Stomach (tissue), 9 donors: ENCODE results near the gene HTRA2. TPM values are rescaled to one million over a fixed set of nuclear protein-coding genes. Genes with fewer than 3 reads are reported as not detected.

Source experiments
- DNase-seq, 2 donors: peaks; one replicate each; pipeline versions ENCODE4 v3.0.0 to v3.0.0-alpha.2; 2013 to 2019
- H3K27ac ChIP-seq, 5 donors: fragments of 200-600 bp in 4 of 5; sonication (generic) in 4 of 5; one replicate each; pipeline ENCODE4 v1.5.1; 2013 to 2019; ENCODE audit warnings: mild to moderate bottlenecking in 1 of 5, moderate library complexity in 1 of 5
- H3K27me3 ChIP-seq, 3 donors: fragments of 200-600 bp; sonication (generic); one replicate each; pipeline ENCODE4 v1.5.1; 2017 to 2019; ENCODE audit warnings: mixed run types in 1 of 3
- H3K36me3 ChIP-seq, 4 donors: fragments of 200-600 bp; sonication (generic); 1 replicate in 3 of 4; 2 replicates in 1 of 4; pipeline ENCODE4 v1.5.1; 2016 to 2019
- H3K4me1 ChIP-seq, 4 donors: fragments of 200-600 bp; sonication (generic); one replicate each; pipeline ENCODE4 v1.5.1; 2016 to 2019
- H3K4me3 ChIP-seq, 4 donors: fragments of 200-600 bp; sonication (generic) in 3 of 4; one replicate each; pipeline ENCODE4 v1.5.1; 2016 to 2019; ENCODE audit warnings: mild to moderate bottlenecking in 1 of 4
- H3K9me3 ChIP-seq, 4 donors: fragments of 200-600 bp; sonication (generic); one replicate each; pipeline ENCODE4 v1.5.1; 2016 to 2019
- EP300 ChIP-seq: sonication (generic); formaldehyde crosslinking; IDR thresholded peaks from one replicate; pipeline ENCODE4 v1.6.1; 2017; ENCODE audit warnings: antibody characterized with exemption
- POLR2A ChIP-seq, 4 donors: fragments of 450-650 bp; IDR thresholded peaks; one replicate each; pipeline ENCODE4 v1.6.1; 2016; ENCODE audit warnings: antibody characterized with exemption in 4 of 4, control low read depth in 2 of 4, mild to moderate bottlenecking in 1 of 4, moderate library complexity in 1 of 4
- POLR2AphosphoS5 ChIP-seq, 3 donors: sonication (generic); formaldehyde crosslinking; IDR thresholded peaks; one replicate each; pipeline ENCODE4 v1.6.1; 2016; ENCODE audit warnings: antibody characterized with exemption in 3 of 3
- WGBS, 5 donors: extraction: QIAGEN DNeasy Blood & Tissue Kit in 3 of 5; methylation state at CpG; one replicate each; pipeline versions ENCODE4 v1.1.5 to v1.1.7; 2013 to 2018; 5-methylcytosine and 5-hydroxymethylcytosine counted together
- intact Hi-C: fragments of 100-400 bp; cut with DNase I; formaldehyde crosslinking; loops from one replicate; pipeline ENCODE4 v1.15.1; 2023; ENCODE audit warnings: low total_unique reads
- polyA plus RNA-seq, 3 donors: library from polyadenylated mRNA; stranded (reverse); fragments of 200-250 nt; gene quantifications; one replicate each; pipeline ENCODE4 v1.2.3, GENCODE V29; 2013
- total RNA-seq, 5 donors: library from RNA; depleted of rRNA; stranded (reverse); fragments of >200 nt; gene quantifications; one replicate each; pipeline versions ENCODE4 v1.1.0 to v1.2.3, GENCODE V29; 2014 to 2016
- TF ChIP-seq, protein P1 (sequence below), 7 experiments: fragments of 450-650 bp in 4 of 7; fragments of 200-600 bp in 3 of 7; sonication (generic) in 3 of 7; IDR thresholded peaks; one replicate each; pipeline ENCODE4 v1.5.1; 2016 to 2019; ENCODE audit warnings: antibody characterized with exemption in 7 of 7, control low read depth in 2 of 7, mild to moderate bottlenecking in 1 of 7
- donor health status: healthy with polysubstance abuse.
- donor health status: Bipolar disorder and iron deficiency.
- donor health status: healthy.

HTRA2 gene
- total and polyA plus RNA-seq, 8 donors: 7.6 to 60.0 (median 25.0) TPM

DNA sequence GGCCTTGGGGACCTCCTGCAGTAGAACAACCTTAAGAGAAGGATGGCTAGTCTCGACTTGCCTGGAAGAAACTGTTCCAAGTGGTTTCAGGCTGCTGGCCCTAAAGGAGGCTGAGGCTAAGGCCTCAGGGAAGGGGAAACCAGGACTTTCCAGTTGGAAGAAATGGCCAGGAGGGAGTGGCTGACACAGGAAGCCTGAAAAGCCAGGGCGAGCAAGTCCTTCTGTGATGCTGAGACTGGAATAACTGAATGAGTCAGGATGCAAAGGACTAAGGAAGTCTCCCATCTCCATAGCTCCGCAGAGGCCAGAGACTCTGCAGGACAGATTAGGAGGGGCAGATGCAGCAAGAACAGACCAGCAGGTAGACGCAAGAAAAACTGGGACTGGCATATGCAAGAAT is 7.4 kb downstream of the HTRA2 start:
- no peak for TF ChIP-seq POLR2AphosphoS5 (IDR thresholded peaks at IDR 0.05)
- no peak for TF ChIP-seq EP300
- TF ChIP-seq, protein P1, sequence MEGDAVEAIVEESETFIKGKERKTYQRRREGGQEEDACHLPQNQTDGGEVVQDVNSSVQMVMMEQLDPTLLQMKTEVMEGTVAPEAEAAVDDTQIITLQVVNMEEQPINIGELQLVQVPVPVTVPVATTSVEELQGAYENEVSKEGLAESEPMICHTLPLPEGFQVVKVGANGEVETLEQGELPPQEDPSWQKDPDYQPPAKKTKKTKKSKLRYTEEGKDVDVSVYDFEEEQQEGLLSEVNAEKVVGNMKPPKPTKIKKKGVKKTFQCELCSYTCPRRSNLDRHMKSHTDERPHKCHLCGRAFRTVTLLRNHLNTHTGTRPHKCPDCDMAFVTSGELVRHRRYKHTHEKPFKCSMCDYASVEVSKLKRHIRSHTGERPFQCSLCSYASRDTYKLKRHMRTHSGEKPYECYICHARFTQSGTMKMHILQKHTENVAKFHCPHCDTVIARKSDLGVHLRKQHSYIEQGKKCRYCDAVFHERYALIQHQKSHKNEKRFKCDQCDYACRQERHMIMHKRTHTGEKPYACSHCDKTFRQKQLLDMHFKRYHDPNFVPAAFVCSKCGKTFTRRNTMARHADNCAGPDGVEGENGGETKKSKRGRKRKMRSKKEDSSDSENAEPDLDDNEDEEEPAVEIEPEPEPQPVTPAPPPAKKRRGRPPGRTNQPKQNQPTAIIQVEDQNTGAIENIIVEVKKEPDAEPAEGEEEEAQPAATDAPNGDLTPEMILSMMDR (IDR thresholded peaks at IDR 0.05): no peak
- TF ChIP-seq POLR2A (IDR thresholded peaks at IDR 0.05): no peak
- H3K4me3 ChIP-seq: no peak overlapping the region
- H3K36me3 ChIP-seq: peaks cover 0 to 22% (median 18%) of the 10 kb centered on the region in 4 donors
- H3K4me1 ChIP-seq: peaks cover 0 to 4% (median under 1%) of the 10 kb centered on the region in 4 donors
- intact Hi-C loops: loop anchor here (10.0 kb wide), 1 partner anchor 48 kb away; no protein-coding TSS in a partner anchor
- H3K27me3 ChIP-seq: no peaks in the 10 kb centered on the region
- H3K9me3 ChIP-seq: no peaks in the 10 kb centered on the region
- DNase-seq: no peak
- 56 to 72% (median 62%) methylated on average over 4 of the region's 4 CpGs for WGBS, 5 donors
- no peak overlapping the region for H3K27ac ChIP-seq

DNA sequence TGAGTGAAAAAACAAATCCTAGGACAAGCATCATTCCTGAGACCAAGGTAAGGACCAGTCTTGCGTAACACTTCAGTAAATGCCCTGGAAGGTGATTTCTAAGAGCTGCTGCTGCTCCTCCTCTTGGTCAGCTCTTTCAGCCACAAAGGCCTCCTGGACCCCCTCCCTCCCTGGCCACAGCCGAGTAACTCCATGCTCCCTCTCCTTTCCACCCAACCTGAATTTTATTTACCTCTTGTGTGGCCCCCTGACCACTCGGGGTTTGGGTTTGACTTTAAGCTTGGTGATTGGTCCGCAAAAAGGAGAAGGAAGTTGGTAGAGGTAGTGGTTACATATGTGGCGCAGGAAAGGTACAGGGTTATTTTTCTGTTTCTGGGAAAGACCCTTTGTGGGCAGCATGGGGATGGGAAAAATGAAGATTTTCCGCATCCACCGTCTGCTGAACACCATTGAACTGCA is 9.2 kb downstream of the HTRA2 start:
- no peaks in the 10 kb centered on the region for H3K27me3 ChIP-seq
- no peak overlapping the region for H3K4me3 ChIP-seq
- no peaks in the 10 kb centered on the region for H3K4me1 ChIP-seq
- TF ChIP-seq, protein P1 (IDR thresholded peaks at IDR 0.05): no peak
- TF ChIP-seq POLR2AphosphoS5 (IDR thresholded peaks at IDR 0.05) (no peak), POLR2A (IDR thresholded peaks at IDR 0.05) (no peak), EP300 (no peak)
- no peak for DNase-seq
- WGBS, 5 donors: 69 to 79% (median 73%) methylated on average over 7 of the region's 7 CpGs
- H3K27ac ChIP-seq: no peak overlapping the region
- H3K36me3 ChIP-seq: peaks cover 0 to 6% (median 2%) of the 10 kb centered on the region in 4 donors
- intact Hi-C loops: loop anchor here (10.0 kb wide), 1 partner anchor 46 kb away; no protein-coding TSS in a partner anchor
- H3K9me3 ChIP-seq: no peaks in the 10 kb centered on the region

DNA sequence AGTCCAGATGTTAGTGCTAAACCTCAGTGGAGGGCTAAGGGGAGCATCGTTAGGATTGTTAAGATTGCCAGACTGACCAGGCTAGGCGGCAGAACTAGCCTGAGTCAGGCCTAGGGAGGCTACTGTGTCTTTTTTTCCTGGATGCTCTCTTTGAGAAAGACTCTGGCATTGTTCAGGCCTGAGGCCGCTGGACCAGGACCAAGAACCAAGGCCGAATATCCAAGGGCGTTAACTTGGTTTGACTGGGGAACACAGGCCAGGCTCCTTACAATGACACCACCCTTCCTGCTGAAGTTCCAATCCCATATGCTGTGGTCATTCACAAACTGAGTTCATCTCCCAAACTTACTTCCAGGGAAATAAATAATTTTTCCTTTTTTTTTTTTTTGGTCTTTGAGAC is 10.6 kb downstream of the HTRA2 start:
- H3K9me3 ChIP-seq: no peaks in the 10 kb centered on the region
- TF ChIP-seq, protein P1 (IDR thresholded peaks at IDR 0.05): no peak
- TF ChIP-seq POLR2A (IDR thresholded peaks at IDR 0.05) (no peak), POLR2AphosphoS5 (IDR thresholded peaks at IDR 0.05) (no peak), EP300 (no peak)
- no peak overlapping the region for H3K4me3 ChIP-seq
- no peaks in the 10 kb centered on the region for H3K36me3 ChIP-seq
- H3K27me3 ChIP-seq: no peaks in the 10 kb centered on the region
- no peaks in the 10 kb centered on the region for H3K4me1 ChIP-seq
- intact Hi-C loops: no loop called here
- 74 to 90% (median 84%) methylated on average over 5 of the region's 5 CpGs for WGBS, 5 donors
- DNase-seq: no peak
- H3K27ac ChIP-seq: peak overlapping the region in 1 of 5 donors; percentile 26

DNA sequence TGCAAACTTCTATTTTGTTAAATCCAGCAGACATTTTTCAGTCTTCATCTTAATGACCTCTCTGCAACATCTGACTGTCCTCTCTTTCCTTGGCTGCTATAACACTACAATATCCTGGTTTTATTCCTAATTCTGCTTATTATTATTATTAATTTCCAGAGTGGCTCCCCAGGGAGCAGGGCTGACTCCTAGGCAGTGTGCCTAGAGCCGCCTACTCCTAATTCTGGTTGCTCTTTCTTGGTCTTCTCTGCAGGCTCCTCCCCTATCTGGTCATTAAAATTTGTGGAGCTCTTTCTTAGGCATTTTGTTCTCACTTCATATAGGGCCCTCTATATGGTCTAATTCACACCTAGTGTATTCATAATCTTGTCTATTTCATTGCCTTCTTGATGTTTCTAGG is 13.2 kb downstream of the HTRA2 start:
- Histone ChIP-seq H3K36me3 (no peaks in the 10 kb centered on the region), H3K27ac (no peak overlapping the region), H3K9me3 (no peaks in the 10 kb centered on the region), H3K4me3 (no peak overlapping the region), H3K27me3 (no peaks in the 10 kb centered on the region), H3K4me1 (no peaks in the 10 kb centered on the region)
- intact Hi-C loops: no loop called here
- no peak for TF ChIP-seq POLR2A (IDR thresholded peaks at IDR 0.05)
- no peak for TF ChIP-seq EP300
- TF ChIP-seq, protein P1 (IDR thresholded peaks at IDR 0.05): no peak
- TF ChIP-seq POLR2AphosphoS5 (IDR thresholded peaks at IDR 0.05): no peak
- WGBS, 5 donors: 88 to 97% (median 91%) methylated on average over 1 of the region's 1 CpG
- DNase-seq: no peak
